ENCODE measurements around the gene HDAC10.

HDAC10 gene, protein sequence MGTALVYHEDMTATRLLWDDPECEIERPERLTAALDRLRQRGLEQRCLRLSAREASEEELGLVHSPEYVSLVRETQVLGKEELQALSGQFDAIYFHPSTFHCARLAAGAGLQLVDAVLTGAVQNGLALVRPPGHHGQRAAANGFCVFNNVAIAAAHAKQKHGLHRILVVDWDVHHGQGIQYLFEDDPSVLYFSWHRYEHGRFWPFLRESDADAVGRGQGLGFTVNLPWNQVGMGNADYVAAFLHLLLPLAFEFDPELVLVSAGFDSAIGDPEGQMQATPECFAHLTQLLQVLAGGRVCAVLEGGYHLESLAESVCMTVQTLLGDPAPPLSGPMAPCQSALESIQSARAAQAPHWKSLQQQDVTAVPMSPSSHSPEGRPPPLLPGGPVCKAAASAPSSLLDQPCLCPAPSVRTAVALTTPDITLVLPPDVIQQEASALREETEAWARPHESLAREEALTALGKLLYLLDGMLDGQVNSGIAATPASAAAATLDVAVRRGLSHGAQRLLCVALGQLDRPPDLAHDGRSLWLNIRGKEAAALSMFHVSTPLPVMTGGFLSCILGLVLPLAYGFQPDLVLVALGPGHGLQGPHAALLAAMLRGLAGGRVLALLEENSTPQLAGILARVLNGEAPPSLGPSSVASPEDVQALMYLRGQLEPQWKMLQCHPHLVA

DNA sequence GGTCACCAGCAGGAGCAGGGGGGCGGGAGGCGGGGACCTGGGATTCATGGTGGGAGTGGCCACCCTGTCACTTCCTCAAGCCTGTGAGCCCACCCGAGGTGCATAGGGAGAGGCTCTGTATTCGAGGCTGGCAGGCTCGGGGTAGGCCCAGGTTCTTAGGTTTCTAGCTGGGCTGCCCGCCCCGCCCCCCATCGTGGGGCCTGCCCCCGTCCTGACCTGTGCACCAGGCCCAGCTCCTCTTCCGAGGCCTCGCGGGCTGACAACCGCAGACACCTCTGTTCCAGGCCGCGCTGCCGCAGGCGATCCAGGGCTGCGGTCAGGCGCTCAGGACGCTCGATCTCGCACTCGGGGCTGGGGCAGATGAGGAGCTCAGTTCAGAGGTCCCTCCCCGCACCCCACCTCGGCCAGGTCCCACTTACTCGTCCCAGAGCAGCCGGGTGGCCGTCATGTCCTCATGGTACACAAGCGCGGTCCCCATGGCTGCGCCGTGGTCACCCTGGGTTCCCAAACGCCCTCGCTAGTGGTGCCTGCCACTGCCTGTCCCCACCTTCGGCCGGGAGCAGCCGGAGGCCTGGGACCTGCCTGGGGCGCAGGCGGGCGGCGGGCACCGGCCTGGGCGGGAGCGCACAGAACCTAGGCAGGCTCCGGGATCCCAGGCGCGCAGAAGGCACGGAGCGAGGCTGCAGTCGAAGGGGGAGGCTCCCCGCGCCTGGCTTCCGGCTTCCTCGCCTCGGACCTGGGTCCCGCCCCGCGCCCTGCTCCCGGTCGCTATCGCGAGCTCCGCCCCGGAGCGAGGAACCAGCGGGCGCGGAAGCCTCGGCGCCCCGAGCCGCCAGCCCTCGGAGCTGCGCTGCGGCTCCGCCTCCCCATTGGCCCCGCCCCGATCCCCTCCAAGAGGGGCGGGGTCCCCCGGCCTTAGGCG, at the start of gene HDAC10:
TSS of gene HDAC10 (minus strand) at position 711 of the 922 bp plus-strand sequence. CDS start at position 478, 233 bp downstream.
- peak; percentile 81 for DNase-seq (ENCODE audit: low spot score)

DNA sequence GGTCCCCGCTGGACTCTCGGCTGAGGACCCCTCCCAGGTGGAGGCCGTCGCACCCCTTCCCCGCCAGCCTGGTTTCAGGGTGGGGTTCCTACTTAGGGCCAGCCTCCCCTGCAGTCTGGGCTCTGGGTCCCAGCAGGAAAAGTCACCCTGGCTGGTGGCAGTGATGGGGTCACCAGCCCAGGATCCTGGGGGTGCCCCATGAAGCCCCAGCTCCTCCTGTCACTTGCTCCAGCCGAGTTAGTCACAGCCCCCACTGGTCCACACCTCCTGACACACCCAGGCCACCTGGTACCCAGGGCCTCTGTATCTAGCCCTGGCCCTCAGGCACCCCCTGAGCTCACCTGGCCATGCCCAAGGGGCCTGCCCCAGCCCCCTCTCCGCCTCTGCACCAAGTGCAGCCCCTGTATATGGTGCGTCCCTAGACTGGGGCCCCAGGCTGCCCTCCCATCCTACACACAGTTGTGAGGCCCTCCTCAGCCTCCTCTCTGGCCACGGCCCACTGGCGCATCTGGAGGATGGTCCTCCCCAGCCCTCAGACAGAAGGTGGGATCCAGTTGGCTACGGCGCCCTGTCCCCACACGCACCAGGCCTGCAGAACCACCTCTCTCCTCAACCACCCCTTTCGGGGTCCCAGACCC, 49.7 kb upstream of the HDAC10 start:
- no peak for DNase-seq (ENCODE audit: low spot score)

DNA sequence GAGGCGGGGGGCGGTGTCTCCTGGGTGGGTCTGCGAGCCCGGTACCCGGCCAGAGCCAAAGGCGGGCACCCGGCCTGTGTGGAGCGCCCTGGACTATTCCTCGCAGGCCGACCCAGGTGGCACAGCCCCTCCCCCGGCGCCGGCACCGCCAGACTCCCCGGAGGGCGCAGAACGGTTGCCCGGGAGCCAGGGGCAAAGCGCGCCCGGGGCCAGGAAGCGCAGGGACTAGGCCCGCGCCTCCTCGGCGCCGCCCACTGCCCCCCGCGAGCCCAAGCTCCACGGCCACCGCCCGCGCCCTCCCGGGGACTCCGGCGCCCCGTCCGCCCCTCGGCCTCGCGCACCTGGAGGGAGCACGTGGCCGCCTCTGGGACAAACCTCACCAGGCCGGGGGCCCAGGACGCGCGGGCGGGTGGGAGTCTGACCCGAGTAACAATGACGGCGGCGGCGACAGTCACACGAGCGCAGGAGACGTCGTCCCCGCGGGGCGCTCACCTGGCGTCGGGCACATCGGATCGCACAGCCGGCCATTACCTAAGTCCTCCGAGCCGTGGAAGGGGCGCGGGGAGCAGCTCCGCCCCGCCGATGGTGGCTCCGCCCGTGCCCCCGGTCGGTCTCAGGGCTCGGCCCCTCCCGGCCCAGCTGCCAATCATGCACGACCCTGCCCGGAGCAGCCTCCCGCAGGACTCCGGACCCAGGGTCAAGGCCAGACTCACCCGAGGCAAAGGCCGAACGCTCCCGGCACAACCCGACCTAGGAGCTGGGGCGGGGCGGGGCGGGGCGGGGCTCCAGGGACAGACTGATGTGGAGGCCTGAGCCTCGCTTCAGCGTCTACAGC, 48.9 kb upstream of the HDAC10 start:
- no peak for DNase-seq (ENCODE audit: low spot score)

DNA sequence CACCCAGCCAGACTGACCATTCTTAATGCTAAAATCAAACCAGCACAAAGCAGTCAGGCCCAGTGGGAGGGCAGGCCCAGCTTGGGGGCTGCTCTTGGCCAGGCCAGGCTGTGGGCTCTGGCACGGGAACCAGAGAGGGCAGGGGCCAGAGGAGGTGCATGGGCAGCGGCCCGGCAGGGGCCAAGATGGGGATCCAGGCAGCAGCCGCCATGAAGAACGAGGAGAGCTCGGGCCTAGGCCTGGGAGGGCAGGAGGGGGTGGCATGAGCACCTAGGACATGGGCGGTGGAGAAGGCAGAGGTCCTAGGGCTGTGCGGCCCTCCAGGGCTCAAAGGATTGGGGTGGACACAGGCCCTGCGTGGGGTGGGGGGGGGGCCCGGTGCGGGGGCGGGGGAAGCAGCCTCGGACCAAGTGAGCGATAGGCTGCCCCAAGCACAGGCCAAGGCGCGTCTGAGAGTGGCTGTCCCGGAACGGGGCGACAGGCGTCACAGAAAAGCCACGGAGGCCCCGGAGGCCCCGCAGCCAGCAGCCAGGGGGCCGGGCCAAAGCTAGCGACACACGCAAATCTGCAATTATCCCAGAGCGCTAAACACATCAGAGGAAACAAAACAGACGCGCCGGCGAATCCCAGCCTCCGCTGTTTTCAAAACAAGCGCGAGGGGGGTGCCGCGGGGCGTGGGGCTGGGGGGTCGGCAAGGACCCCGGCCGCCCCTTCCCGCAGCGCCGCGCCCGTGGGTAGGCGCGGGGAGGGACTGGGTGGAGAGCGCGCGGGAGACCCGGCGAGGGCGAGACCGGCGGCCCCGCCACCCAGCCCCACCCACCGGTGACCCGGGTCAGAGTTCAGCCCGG, 48.1 kb upstream of the HDAC10 start:
- no peak for DNase-seq (ENCODE audit: low spot score)

DNA sequence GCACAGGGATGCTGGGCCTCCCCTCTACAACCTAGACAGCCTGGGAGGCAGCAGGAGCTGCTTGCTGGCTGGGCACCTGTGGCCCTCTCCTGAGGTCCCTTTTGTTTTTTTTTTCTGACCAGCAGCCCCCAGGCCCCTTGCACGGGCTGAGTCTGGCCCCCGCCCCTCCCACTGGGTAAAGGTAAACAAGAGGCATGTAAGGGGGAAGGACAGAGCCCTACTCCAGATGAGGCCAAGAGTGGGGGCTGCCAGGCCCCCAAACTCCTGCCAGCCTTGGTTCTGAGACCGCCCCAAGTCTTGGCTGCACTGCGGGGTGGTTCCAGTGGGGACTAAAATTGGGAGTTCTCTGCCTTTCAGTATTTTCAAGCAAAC, 47.2 kb upstream of the HDAC10 start:
- no peak for DNase-seq (ENCODE audit: low spot score)

DNA sequence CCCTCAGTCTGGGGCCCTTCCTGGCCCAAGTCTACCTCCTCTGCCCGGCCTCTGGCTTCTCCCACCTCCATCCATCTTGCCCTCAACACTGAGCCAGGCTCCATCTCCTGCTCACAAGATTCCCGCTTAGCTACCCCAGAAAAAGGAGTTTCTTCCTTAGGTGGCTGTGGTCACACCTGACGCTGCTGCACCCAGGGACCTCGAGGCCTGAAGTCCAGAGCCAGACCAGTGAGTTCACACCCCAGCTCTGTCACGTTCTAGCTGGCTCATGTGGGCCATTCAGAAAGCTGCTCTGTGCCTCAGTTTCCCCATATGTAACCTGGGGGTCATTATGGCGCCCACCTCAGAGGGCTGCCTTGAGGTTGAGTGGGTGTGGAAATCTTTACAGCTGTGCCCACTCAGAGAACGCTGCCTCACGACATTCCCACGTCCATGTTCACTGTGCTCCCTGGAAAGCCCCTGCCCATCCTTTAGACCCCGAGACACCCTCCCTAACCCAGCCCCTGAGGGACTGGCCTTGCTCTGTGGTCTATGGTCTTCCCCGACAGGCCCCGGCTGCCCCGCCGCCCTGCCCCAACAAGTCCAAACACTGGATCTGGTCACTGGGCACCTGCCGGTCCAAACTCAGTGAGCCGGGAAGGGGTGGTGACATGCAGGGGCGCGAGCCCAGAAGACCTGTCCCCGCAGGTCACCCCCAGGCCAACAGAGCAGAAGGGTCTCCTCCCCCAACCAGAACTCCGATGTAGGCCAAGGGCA, 46.6 kb upstream of the HDAC10 start:
- DNase-seq (ENCODE audit: low spot score): no peak

DNA sequence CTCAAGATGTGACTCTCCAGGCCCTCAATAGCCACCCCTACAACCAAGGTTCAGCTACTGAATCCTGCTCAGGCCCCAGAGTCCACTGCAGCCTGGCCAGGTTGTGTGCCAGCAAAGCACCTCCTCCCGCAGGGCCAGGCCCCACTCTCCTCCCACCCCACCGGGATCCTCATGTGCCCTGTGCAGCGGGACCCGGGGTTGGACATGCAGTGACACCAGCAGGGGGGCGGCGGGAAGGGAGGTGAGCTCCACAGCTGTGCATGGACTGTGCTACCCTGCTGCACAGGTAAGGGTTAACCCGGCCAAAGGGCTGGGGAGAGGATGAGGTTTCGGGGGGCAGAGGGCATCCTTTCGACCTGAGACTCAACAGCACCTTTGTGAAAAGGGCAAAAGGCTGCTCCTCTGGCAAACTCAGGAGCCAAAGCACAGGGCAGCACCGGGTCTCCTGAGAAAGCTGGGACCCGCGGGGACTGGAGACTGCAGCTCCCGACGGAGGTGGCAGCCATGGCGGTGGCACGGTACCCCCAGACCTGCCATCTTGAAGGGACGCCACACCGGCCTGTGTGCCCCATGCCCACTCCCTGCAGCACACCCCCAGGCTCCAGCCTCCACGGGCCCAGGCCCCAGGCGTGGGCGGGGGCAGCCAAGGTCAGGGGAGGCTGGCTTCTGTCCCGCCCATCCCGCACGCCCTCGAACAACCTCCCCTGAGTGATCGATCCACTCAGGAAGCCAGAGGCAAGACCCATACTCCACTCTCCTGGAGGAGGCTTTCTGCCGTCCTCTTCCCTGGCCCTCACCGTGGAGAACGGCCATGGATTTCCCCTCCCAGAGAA, 45.8 kb upstream of the HDAC10 start:
- DNase-seq (ENCODE audit: low spot score): no peak

DNA sequence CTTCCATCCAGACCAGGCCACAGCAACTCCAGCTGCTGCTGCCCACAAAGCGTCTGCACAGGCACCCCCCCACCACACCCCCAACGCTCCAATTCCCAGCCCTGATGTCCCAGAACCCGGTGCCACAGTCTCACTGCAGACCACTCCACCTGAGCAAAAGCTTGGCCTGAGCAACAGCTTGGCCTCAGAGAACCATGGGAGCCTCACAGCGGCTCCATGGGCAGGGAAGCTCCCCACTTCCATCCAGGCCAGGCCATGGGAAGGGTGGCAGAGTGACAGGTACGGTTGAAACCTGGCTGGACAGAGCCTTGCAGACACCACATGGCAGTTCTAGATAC, 43.2 kb upstream of the HDAC10 start:
- DNase-seq (ENCODE audit: low spot score): no peak

DNA sequence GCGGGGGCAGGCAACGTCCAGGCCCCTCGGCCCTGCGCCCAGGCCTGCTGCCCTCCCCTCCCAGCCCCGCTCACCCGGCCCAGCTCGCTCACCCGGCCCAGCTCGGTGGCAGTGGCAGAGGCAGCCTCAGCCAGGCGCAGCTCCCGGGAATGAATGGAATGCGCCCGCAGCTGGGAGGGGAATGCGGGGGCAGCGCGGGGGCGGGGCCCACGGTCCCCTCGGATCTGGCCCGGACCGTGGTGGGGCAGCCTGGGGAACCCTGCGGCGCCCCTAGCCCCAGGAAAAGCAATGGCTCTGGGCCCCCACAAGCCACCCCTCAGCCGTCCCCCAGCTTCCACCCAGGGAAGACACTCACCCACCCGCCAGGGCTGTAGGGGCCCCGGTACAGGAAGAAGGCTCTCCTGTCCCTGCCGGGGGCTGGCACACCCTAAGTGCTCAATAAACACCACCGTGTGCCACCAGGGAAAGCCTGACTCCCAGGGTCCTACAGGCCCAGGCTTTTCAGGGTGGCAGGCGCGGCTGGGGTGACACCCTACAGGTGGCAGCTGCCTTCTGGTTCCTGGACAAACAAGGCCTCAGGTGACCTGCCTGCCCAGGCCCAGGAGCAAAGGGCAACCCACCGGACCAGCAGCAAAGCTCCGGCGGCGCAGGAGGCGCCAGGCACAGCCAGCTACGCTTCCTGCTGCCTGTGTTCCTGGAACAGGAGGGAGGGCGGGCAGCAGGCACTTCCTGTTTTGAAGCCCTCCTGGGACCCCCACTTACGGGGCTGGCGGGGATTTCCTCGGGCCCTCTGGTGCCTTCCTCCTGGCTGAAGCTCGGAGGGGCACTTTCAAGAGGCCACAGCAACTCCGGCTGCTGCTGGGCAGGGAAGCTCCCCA, 42.6 kb upstream of the HDAC10 start:
- DNase-seq (ENCODE audit: low spot score): no peak

DNA sequence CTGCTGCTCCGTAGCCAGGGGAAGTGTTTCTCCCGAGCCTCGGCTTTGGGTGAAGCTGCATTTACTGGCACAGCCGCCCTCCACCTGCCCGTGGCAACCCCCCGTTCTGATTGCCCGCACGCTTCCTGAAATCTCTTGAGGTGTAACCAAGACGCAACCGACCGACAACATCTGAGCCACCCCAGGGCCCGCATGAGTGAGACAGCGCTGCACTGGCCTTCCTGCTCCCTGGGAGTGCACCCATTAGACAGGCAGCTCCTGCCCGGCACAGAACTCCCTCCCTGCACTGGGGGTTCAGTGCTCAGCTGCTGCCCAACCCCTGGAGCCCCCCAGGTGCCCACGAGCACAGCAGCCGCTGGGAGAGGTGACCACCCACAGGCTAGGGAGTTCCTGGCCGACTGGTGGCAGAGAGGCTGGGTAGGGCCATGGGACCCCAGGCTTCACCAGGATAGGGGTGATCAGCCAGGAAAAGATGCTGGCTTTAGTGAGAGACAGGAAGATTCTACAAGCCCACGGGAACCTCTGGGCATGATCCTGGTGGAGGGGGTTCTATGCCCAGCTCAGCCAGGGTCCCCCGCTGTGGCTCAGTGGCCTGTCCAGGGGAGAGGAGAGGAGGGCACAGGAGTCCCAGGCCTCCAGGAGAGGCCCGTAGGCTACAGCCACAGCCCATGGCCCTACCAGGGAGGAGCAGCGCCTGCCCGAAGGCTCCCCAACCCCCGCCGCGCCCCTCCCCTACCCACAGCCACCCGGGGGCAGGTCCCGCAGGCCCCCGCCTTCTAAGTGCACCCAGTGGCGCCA, 41.8 kb upstream of the HDAC10 start:
- no peak for DNase-seq (ENCODE audit: low spot score)

DNA sequence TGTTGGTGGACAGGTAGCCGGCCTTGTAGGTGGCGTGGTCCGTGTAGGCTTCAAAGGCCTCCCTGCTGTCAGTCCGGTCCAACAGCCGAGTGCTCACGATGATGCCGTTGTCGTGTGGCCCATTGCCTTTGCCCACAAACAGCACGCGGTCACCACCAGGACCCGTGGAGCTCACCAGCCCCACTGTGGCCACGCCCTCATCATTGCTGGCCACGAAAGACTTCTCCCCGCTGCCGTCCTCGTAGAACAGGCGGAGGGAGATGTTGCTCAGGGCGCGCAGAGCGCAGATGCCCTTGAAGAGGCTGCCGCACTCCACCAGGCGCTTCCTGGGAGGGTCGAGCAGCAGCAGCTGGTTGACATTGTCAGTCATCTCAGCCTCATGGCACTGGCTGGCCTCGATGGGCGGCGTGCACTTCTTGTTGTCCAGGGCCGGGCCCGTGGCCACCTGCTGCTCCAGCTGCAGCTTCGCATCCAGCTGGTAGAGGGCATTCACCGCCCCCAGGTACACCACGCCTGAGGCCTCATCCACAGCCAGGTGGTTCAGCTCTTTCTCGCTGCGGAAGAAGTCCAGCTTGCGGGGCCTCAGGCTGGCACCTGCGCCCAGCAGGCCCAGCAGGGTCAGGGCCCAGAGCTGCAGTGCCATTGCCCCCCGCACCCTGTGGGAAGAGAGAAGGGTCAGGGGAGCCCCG, 39.0 kb upstream of the HDAC10 start:
- DNase-seq (ENCODE audit: low spot score): no peak

DNA sequence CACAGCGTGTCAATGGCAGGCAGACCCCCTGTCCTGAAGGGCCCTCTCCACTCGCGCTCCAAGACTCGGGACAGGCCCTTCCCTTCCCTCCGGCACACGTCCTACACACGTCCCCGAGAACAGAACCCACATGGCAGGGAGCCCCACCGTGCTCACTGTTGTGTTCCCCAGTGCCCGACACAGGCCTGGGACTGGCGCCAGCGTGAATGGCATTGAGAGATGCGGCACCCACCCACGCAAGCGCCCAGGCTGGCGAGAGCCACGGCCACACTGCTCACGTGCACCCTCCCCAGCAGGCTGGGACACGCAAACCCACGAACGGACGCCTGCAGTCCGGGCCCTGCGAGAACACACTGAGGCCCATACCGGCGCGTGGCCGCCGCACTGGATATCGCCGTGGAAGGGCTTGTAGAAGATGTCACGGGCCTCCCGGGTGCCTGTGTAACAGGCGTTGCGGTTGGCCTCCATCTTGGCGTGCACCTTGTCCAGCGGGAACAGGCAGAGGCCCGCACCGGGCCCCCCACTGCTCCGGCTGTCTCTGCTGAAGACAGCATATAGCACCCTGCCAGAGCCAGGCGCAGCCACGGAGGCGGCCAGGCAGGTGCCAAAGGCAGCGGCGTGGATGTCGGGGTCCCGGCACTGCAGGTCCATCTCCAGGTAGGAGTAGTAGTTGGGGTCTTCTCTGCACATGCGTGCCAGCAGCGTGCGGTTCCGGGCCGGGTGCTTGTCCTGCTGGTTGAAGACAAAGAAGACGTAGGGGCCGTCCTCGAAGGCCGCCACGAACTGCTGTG, 38.3 kb upstream of the HDAC10 start:
- no peak for DNase-seq (ENCODE audit: low spot score)

DNA sequence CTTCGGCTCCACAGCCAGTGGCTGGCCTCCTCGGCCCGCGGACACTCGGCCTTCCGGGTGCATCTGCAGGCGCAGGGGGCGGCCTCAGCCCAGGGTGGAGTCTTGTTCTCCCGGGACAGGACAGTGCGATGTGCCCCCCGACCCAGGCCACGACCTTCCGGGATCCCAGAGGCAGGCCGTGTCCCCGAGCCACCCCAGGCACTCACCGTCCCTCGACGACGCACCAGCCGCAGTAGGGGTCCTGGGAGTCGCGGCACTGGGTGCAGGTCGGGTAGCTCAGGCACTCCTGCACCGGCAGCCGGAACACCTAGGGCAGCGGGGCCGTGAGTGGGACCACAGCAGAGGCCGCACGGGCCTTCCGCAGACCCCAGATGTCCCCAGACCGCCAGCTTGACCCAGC, 36.7 kb upstream of the HDAC10 start:
- DNase-seq (ENCODE audit: low spot score): no peak

DNA sequence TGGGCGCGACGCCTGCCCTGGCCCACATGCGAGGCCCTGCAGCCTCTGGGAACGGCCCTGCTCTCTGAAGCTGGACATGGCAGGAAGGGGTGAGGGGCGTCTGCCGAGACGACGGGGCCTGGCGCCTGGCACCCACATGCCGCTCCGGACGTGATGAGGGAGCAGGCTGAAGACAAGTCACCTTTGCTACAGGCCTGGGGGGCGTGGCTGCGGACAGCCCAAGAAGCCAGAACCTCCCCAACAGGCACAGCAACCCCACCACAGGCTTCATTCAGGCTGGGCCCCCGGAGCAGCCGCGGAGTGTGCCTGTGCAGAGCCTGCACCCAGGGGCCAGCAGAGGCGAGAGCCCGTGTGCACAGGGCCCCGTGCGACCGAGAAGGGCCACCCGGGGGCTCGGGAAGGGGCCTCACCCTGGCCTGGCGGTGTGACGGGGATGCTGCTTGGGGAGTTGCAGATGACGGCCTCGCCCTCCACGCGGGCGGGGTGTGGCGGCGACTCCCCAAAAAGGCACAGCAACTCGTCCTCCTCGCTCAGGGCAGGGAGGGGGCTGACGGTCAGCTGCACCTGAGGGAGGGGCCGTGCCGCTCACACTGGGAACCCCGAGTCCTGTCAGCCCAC, 35.7 kb upstream of the HDAC10 start:
- no peak for DNase-seq (ENCODE audit: low spot score)

DNA sequence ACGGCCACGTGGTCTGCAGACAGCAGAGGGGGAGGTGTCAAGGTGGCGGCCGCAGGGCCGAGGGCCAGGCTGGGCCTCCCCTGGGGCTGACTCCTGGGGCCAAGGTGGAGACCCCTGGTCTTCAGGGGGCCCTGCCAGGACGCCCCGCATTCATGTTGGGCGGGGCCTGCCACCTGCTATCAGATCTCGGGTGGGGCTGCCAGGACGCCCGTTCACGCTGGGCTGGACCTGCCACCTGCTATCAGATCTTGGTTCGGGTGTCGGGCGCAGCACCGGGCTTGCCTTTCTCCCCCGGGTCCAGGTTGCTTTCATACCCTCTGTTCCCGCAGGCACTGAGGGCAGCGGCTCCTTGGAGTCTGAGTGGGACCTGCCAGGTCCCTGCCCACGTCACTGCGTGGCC, 35.2 kb upstream of the HDAC10 start:
- DNase-seq (ENCODE audit: low spot score): no peak
